Activated CD4-positive, alpha-beta T cell treated with anti-CD3 and anti-CD28 coated beads for 36 hours (primary cell): ENCODE data around the gene CDK6. TPM values are rescaled to one million over a fixed set of nuclear protein-coding genes. Genes with fewer than 3 reads are reported as not detected.

Experiments used
- ATAC-seq: fragments of 200-7000 bp; cut with Tn5 transposase; one replicate; pipeline ENCODE4 v1.10.0; 2021; ENCODE audit warnings: mild to moderate bottlenecking, moderate library complexity
- CTCF ChIA-PET: fragments of 350-600 bp; sonication (Branson Sonifier 250); formaldehyde crosslinking; loops from one replicate; lab custom pipeline; 2021; ENCODE audit warnings: antibody characterized with exemption; lab: Charles Lee
- POLR2A ChIA-PET: fragments of 350-600 bp; sonication (Branson Sonifier 250); formaldehyde crosslinking; loops from one replicate; lab custom pipeline; 2021; ENCODE audit warnings: antibody characterized with exemption, inconsistent platforms; lab: Charles Lee
- DNase-seq: peaks from one replicate; pipeline ENCODE4 v3.0.0-alpha.2; 2020
- H3K27ac Mint-ChIP-seq: one replicate; pipeline ENCODE4 v1.8.0; 2021; ENCODE audit warnings: mixed read lengths
- H3K27me3 Mint-ChIP-seq: one replicate; pipeline ENCODE4 v1.8.0; 2021; ENCODE audit warnings: mixed read lengths
- H3K36me3 Mint-ChIP-seq: one replicate; pipeline ENCODE4 v1.8.0; 2021; ENCODE audit warnings: low read depth, mixed read lengths
- H3K4me1 Mint-ChIP-seq: one replicate; pipeline ENCODE4 v1.8.0; 2021; ENCODE audit warnings: mixed read lengths
- H3K4me3 Mint-ChIP-seq: one replicate; pipeline ENCODE4 v1.8.0; 2021; ENCODE audit warnings: mild to moderate bottlenecking, moderate library complexity, mixed read lengths
- H3K9me3 Mint-ChIP-seq: one replicate; pipeline ENCODE4 v1.8.0; 2021; ENCODE audit warnings: low read depth, mixed read lengths
- intact Hi-C, 2 experiments: fragments of 100-400 bp; cut with DNase I in 1 of 2; cut with micrococcal nuclease in 1 of 2; formaldehyde crosslinking; loops; one replicate each; pipeline versions ENCODE4 v1.14.2 to v1.15.1; 2022 to 2024; cut with DNase I, micrococcal nuclease
- total RNA-seq, 2 experiments: library from RNA; stranded (reverse); gene quantifications; one replicate each; pipeline ENCODE4 v1.2.3, GENCODE V29; 2021

The CDK6 gene
- total RNA-seq, 2 experiments from 2014 or later: 118 to 135 TPM

DNA sequence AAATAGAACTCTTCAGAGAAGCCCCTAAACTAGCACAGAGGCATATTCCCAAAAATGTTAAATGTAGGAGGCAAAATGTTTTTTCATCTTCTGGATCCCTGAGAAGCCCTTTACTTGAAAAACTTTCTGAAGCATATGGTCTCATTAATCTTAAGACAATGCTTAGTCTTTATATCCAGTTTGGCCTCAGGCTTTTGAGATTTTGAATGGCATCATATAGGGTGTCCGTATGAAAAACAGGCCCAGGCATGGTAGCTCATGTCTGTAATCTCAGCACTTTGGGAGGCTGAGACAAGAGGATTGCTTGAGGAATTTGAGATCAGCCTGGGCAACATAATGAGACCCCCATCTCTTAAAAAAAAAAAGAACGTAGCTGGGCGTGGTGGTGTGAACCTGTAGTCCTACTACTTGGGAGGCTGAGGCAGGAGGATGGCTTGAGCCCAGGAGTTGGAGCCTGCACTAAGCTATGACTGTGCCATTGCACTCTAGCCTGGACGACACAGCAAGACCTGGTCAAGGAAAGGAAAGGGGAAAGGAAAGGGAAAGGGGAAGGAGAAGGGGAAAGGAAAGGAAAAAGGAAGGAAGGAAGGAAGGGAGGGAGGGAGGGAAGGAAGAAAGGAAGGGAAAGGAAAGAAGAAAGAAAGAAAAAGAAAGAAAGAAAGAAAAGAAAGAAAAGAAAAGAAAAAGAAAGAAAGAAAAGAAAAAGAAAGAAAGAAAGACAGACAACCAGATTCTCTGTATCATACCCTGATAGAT is 119.4 kb downstream of the CDK6 start:
- POLR2A ChIA-PET: interaction anchor here (1.2 to 2.1 kb wide), 4 partner anchors 12 to 116 kb away, joined by 3 to 8 read pairs (median 6); no protein-coding TSS in a partner anchor
- intact Hi-C loops: no loop called here
- no peaks in the 10 kb centered on the region for H3K9me3 Mint-ChIP-seq
- no peak for DNase-seq
- H3K27ac Mint-ChIP-seq: no peak overlapping the region
- CTCF ChIA-PET: interaction anchor here (0.6 to 1.3 kb wide), 2 partner anchors 8 to 83 kb away, joined by 3 read pairs; no protein-coding TSS in a partner anchor
- peaks cover 51% of the 10 kb centered on the region for H3K36me3 Mint-ChIP-seq
- peaks cover 53% of the 10 kb centered on the region for H3K4me1 Mint-ChIP-seq
- no peaks in the 10 kb centered on the region for H3K27me3 Mint-ChIP-seq
- H3K4me3 Mint-ChIP-seq: no peak overlapping the region
- ATAC-seq: no peak

GRCh38 chr7:92715963-92716362 is 120.4 kb downstream of the CDK6 start:
- DNase-seq (no peak), ATAC-seq (no peak)
- ChIA-PET POLR2A (no interaction called here), CTCF (interaction anchor here (0.8 to 1.5 kb wide), 3 partner anchors 8 to 14 kb away, joined by 3 to 4 read pairs (median 3); no protein-coding TSS in a partner anchor)
- H3K9me3 Mint-ChIP-seq: no peaks in the 10 kb centered on the region
- H3K27ac Mint-ChIP-seq: no peak overlapping the region
- peaks cover 45% of the 10 kb centered on the region for H3K36me3 Mint-ChIP-seq
- peaks cover 47% of the 10 kb centered on the region for H3K4me1 Mint-ChIP-seq
- H3K27me3 Mint-ChIP-seq: no peaks in the 10 kb centered on the region
- H3K4me3 Mint-ChIP-seq: no peak overlapping the region
- intact Hi-C loops: no loop called here

GRCh38 chr7:92714767-92715166 is 121.6 kb downstream of the CDK6 start:
- H3K36me3 Mint-ChIP-seq: peaks cover 44% of the 10 kb centered on the region
- POLR2A ChIA-PET: no interaction called here
- peaks cover 51% of the 10 kb centered on the region for H3K4me1 Mint-ChIP-seq
- intact Hi-C loops: no loop called here
- CTCF ChIA-PET: interaction anchor here (1.4 to 1.5 kb wide), 2 partner anchors 9 to 117 kb away, joined by 3 to 4 read pairs; no protein-coding TSS in a partner anchor
- H3K27ac Mint-ChIP-seq: no peak overlapping the region
- DNase-seq: no peak
- H3K9me3 Mint-ChIP-seq: no peaks in the 10 kb centered on the region
- ATAC-seq: no peak
- H3K27me3 Mint-ChIP-seq: no peaks in the 10 kb centered on the region
- no peak overlapping the region for H3K4me3 Mint-ChIP-seq

- Mint-ChIP-seq H3K4me3 (no peak overlapping the region), H3K27me3 (no peaks in the 10 kb centered on the region), H3K36me3 (peaks cover 39% of the 10 kb centered on the region), H3K27ac (peak overlapping the region; percentile 7), H3K4me1 (peaks cover 49% of the 10 kb centered on the region), H3K9me3 (no peaks in the 10 kb centered on the region)
- intact Hi-C loops: no loop called here
- ChIA-PET CTCF (interaction anchor here (1.4 to 1.5 kb wide), 2 partner anchors 10 to 117 kb away, joined by 3 to 4 read pairs; no protein-coding TSS in a partner anchor), POLR2A (no interaction called here)
- DNase-seq: no peak
- no peak for ATAC-seq
These were observed 122.1 kb downstream of the CDK6 start for GRCh38 chr7:92714280-92714679.

DNA sequence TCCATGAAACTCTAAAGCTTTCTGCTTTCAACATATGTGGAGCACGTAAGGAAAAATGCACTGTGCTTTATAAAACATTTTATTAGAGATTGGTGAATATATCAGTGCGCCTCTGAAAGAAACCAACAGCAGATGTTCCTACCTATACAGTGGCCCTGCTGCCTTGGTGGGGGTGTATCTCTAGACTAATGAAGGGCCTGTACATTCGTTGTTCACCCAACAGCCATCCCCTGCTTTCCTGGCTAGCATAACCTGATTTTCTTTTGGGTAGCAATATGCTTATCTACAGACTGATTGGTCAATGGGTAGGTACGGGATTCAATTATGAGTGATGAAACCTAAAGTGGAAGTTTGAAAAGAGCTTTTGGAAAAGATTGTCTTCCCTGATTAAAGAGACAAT is 126.5 kb downstream of the CDK6 start:
- intact Hi-C loops: loop anchor here in 1 of 2 experiments (2.0 to 5.0 kb wide), 2 partner anchors 59 to 407 kb away; partner anchors contain the start of gene SAMD9
- H3K36me3 Mint-ChIP-seq: peaks cover 35% of the 10 kb centered on the region
- H3K9me3 Mint-ChIP-seq: peaks cover 2% of the 10 kb centered on the region
- no peak overlapping the region for H3K27ac Mint-ChIP-seq
- POLR2A ChIA-PET: no interaction called here
- DNase-seq: no peak
- CTCF ChIA-PET: interaction anchor here (1.1 to 1.6 kb wide), 3 partner anchors 8 to 15 kb away, joined by 3 to 4 read pairs (median 4); no protein-coding TSS in a partner anchor
- H3K4me3 Mint-ChIP-seq: no peak overlapping the region
- H3K4me1 Mint-ChIP-seq: peaks cover 57% of the 10 kb centered on the region
- no peak for ATAC-seq
- H3K27me3 Mint-ChIP-seq: no peaks in the 10 kb centered on the region

DNA sequence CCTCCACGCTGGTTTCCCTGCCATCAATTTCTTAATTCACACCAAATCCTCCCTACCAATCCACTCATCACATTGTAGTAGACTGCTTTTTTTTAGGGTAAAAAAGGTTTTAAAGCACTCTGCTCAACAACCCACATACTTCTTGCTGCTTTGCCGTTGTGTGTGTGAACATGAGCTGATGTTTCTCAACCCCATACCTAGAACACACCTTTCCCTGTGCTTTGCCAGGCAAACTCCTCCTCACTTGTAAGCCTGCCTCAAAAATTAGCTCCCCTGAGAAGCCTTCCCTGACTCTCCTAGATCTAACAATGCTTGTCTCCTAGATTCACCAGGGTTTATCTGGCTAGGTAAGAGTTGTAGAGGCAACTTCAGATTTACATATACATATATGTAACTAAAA is 127.2 kb downstream of the CDK6 start:
- Mint-ChIP-seq H3K4me3 (no peak overlapping the region), H3K36me3 (peaks cover 33% of the 10 kb centered on the region), H3K4me1 (peaks cover 54% of the 10 kb centered on the region), H3K27me3 (no peaks in the 10 kb centered on the region), H3K9me3 (peaks cover 2% of the 10 kb centered on the region), H3K27ac (peak overlapping the region; percentile 85)
- ChIA-PET CTCF (interaction anchor here (1.0 to 1.6 kb wide), 4 partner anchors 9 to 104 kb away, joined by 3 to 4 read pairs (median 4); no protein-coding TSS in a partner anchor), POLR2A (no interaction called here)
- intact Hi-C loops: loop anchor here in 1 of 2 experiments (2.0 to 5.0 kb wide), 2 partner anchors 60 to 408 kb away; partner anchors contain the start of gene SAMD9
- DNase-seq: no peak
- ATAC-seq: no peak

DNA sequence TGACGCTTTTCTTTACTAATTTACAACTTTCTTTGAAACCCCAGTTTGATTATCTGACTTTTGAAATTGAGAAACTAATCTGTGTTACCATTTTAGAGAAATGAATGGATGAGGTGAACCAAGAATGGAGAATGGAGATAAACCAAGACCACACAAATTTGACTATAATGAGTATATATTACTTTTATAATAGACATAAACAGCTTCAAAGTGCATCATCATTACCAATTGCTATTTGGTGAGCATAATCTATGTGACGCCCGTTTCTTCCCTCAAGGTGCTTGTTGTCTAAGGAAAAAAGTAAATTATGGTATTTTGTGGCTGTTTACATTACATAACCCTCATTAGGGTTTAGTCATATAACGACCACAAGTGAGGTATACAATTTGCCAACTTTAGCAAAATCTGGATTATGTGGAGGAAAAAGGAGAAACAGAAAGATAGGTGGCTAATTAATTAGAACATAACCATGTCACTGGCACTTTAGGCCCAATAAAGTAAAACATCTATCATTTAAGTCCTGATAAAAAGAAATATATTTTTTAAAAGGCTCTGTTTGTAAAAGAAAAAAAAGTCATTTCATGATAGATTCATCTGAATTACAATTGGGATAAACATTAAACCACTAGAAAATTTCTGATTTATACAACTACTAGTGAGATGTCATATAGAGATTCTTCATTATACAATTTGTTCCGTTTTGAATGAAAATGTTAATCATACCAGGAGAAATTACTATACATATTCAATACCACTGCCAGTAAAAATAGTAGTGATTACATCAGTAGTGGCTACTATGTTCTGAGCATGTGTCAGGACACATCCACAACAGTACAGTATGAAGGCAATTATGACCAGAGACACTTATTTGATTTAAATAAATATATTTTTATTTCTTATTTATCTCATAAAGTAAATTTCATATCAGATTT is 128.0 kb downstream of the CDK6 start:
- peaks cover 31% of the 10 kb centered on the region for H3K36me3 Mint-ChIP-seq
- ATAC-seq (peak; percentile 84), DNase-seq (no peak)
- CTCF ChIA-PET: interaction anchor here (1.0 to 1.6 kb wide), 3 partner anchors 12 to 105 kb away, joined by 4 read pairs; no protein-coding TSS in a partner anchor
- POLR2A ChIA-PET: interaction anchor here (0.7 to 1.0 kb wide), 3 partner anchors 43 to 125 kb away, joined by 3 to 4 read pairs (median 3); no protein-coding TSS in a partner anchor
- peaks cover 52% of the 10 kb centered on the region for H3K4me1 Mint-ChIP-seq
- peak overlapping the region; percentile 86 for H3K27ac Mint-ChIP-seq
- H3K27me3 Mint-ChIP-seq: no peaks in the 10 kb centered on the region
- peaks cover 2% of the 10 kb centered on the region for H3K9me3 Mint-ChIP-seq
- intact Hi-C loops: loop anchor here (1.0 to 5.0 kb wide), 7 partner anchors 23 to 409 kb away; partner anchors contain the start of gene SAMD9 (in 1 of the 2)
- H3K4me3 Mint-ChIP-seq: no peak overlapping the region

GRCh38 chr7:92707435-92707834 is 128.9 kb downstream of the CDK6 start:
- H3K9me3 Mint-ChIP-seq: peaks cover 2% of the 10 kb centered on the region
- POLR2A ChIA-PET: interaction anchor here (1.0 kb wide), 2 partner anchors 106 to 126 kb away, joined by 3 to 4 read pairs; no protein-coding TSS in a partner anchor
- H3K4me3 Mint-ChIP-seq: no peak overlapping the region

GRCh38 chr7:92706563-92706962 is 129.8 kb downstream of the CDK6 start:
- Mint-ChIP-seq H3K27me3 (no peaks in the 10 kb centered on the region), H3K4me3 (no peak overlapping the region), H3K4me1 (peaks cover 52% of the 10 kb centered on the region), H3K36me3 (peaks cover 37% of the 10 kb centered on the region), H3K9me3 (peaks cover 2% of the 10 kb centered on the region), H3K27ac (peak overlapping the region; percentile 85)
- no peak for DNase-seq
- ATAC-seq: peak; percentile 59
- CTCF ChIA-PET: interaction anchor here (1.0 to 2.0 kb wide), 4 partner anchors 10 to 126 kb away, joined by 3 to 12 read pairs (median 4); no protein-coding TSS in a partner anchor
- intact Hi-C loops: loop anchor here (1.0 to 5.0 kb wide), 5 partner anchors 16 to 411 kb away; partner anchors contain the start of gene SAMD9 (in 1 of the 2)
- POLR2A ChIA-PET: interaction anchor here (1.0 to 1.5 kb wide), 2 partner anchors 75 to 107 kb away, joined by 4 to 5 read pairs; no protein-coding TSS in a partner anchor

More at GRCh38 chr7:92707435-92707834, 128.9 kb downstream of the CDK6 start:
- CTCF ChIA-PET: interaction anchor here (1.6 kb wide), 1 partner anchor 126 kb away, joined by 6 read pairs; no protein-coding TSS in a partner anchor
- peaks cover 34% of the 10 kb centered on the region for H3K36me3 Mint-ChIP-seq
- intact Hi-C loops: loop anchor here (2.0 to 5.0 kb wide), 4 partner anchors 17 to 410 kb away; partner anchors contain the start of gene SAMD9 (in 1 of the 2)
- H3K27me3 Mint-ChIP-seq: no peaks in the 10 kb centered on the region
- peaks cover 52% of the 10 kb centered on the region for H3K4me1 Mint-ChIP-seq
- peak overlapping the region; percentile 86 for H3K27ac Mint-ChIP-seq
- ATAC-seq (no peak), DNase-seq (no peak)

GRCh38 chr7:92705831-92706230 is 130.5 kb downstream of the CDK6 start:
- H3K4me1 Mint-ChIP-seq: peaks cover 52% of the 10 kb centered on the region
- ChIA-PET POLR2A (interaction anchor here (0.5 to 1.5 kb wide), 3 partner anchors 74 to 108 kb away, joined by 4 to 5 read pairs (median 4); no protein-coding TSS in a partner anchor), CTCF (interaction anchor here (0.6 to 2.0 kb wide), 5 partner anchors 10 to 127 kb away, joined by 3 to 12 read pairs (median 3); no protein-coding TSS in a partner anchor)
- no peak overlapping the region for H3K4me3 Mint-ChIP-seq
- no peaks in the 10 kb centered on the region for H3K27me3 Mint-ChIP-seq
- H3K27ac Mint-ChIP-seq: peak overlapping the region; percentile 57
- ATAC-seq (no peak), DNase-seq (no peak)
- intact Hi-C loops: loop anchor here (1.0 to 5.0 kb wide), 5 partner anchors 15 to 411 kb away; partner anchors contain the start of gene SAMD9 (in 1 of the 2)
- peaks cover 37% of the 10 kb centered on the region for H3K36me3 Mint-ChIP-seq
- peaks cover 2% of the 10 kb centered on the region for H3K9me3 Mint-ChIP-seq
